ELR (cell line): ENCODE measurements around the gene COX4I2.
A peak's percentile ranks its signal among the peaks of the same experiment; 100 is the strongest.
"Not testable (repeated sequence)": the region's sequence is repeated elsewhere in the genome, so short reads cannot be mapped to it uniquely, and the experiment has no call there.

Experiments used
- DNase-seq: peaks from one replicate; pipeline ENCODE4 v3.0.0-alpha.2; 2015; ENCODE audit warnings: low read depth

Gene COX4I2

GRCh38 chr20:31654534-31654933 lies 16.8 kb downstream of the COX4I2 start:
- no peak for DNase-seq

DNA sequence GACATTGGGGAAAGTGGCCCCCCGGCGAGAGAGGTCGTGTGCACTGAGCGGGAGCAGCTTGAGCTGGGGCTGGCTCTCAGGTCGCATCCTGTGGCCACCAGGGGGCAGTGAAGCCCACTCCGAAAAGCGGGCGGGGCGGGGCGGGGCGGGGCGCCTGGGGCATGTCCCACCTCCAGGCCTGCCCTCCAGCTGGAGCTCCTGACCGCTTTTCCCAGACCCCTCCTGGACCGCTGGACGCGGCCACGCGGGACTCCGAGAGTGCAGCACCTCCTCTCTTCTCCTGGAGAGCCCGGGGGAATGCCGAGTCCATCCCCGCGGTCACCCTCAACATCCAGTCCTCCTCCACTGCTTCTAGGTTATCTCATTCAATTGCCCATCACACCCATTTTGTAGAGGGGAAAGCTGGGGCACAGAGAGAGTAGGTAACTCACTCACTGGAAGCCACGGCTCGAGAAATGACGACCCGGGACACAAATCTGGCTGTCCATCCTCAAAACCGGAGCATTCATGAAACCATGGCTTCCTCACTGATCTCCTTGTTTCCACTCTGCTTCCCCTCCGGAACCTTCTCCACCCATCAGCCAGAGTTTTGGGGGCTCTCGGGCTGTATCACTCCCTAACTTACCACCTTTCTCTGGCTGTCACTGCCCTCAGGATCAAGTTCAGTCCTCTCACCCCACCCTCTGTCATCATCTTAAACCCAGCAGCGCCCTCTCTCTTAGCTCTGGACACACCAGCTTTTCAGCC lies 24.1 kb downstream of the COX4I2 start:
- DNase-seq = peak; percentile 88

DNA sequence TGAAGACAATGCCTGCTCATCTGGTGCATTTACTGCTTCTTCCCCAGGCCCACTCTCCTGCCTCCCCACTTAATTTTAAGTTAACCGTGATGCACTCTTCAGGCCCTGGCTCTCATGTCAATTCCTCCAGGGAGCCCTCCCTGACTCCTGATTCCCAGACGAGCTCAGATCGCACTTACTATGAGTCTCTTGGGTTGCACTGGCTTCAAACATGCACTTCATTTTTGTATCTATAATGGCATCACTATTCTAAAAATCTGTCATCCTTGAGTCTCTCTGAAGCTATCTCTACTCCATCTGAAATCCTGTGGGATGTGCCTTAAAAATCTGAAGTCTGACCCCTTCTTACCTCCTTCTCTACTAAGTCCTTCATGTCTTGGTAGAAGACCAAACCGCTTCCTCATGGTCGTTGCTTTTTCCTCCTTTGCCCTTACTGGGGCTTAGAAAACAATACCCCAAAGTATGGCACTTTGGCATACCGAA lies 24.7 kb downstream of the COX4I2 start:
- no peak for DNase-seq

DNA sequence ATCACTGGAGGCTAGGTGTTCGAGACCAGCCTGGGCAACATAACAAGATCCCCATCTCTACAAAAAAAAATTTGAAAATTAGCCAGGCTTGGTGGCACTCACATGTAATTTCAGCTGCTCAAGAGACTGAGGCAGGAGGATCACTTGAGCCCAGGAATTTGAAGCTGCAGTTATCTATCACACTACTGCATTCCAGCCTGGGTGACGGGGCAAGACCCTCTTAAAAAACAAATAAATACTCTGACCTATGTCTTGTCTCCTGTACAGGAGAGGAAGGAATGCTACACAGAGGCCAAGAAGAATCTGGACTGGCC lies 25.8 kb downstream of the COX4I2 start:
- no peak for DNase-seq

DNA sequence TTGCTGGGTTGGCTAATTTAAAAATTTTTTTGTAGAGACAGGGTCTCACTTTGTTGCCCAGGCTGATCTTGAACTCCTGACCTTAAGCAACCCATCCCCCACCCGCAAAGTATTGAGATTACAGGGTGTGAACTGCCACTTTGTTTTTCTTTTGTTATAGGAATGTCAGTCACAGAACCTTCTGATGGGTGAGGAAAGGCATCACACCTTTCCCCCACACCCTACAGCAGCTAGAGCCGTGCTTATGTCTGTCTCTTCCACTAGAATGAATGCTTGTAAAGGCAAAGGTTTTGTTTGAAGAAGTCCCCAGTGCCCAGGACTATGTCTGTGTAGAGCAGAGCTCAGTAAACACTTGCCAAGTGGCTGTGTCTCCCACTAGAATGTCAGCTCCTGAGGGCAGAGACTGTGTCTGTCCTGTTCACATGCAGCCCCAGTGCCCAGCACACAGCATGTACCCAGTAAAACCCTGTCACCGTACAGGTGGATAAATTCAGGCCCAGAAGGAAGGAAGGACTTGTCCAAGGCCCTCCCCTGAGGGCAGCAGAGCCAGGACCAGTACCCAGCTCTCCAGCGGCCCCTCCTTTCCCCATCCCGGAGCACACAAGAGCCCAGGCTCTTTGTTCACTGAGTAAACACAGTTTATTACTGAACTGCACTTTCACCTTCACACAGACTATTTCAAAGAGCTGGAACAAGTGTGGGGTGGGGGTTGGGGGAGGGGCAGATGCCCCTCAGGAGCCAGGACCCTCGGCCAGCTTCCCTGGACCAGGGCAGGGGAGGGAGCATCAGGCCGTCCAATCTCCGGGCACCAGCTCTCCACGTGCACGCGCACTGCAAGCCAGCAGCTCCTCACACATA lies 26.4 kb downstream of the COX4I2 start:
- DNase-seq = no peak

DNA sequence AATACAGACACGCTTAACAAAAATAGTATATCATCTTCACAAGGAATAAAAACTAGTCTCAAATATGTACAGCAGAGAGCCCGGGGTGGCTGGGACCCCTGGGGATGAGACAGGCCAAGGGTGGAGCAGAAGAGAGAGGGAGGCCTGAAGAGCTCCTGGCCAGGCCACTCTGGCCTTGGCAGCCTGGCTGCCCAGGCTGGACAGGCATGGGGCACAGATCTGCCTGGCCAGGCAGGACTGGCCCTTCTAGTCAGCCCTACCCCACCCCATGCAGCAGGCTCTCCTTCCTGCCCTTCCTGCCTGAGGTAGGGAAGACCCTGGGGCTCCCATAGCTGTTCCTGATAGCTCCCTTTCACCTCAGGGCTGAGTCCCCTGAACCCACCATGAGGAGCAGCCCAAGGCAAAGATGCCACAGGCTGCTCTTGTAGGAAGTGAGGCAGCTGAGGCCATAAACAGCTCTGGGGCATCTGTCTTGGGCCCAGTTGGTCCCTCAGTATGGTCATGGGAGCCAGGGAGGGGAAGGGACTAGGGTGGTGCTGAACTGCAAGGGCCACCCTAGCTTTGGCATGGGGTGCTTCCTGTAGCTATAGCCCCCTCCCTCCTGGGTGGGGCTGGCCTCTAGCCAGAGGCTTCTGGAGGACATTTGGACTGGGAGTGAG lies 27.1 kb downstream of the COX4I2 start:
- DNase-seq = no peak

DNA sequence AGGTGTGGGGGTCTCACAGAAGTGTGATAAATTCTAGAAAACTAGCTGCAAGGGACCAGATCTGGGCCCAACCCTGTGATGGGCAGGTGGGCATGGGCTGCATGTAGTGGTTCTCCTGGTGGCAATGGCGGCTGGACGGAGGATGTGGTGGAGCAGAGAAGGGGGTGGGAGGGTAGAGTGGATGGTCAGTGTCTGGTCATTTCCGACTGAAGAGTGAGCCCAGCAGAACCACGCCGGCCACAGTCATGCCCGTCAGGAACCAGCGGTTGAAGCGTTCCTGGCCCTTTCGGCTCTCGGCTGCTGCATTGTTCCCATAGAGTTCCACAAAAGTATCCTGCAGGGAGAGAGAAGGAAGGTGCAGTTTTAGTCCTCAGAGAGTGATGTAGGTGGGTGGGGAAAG lies 28.0 kb downstream of the COX4I2 start:
- no peak for DNase-seq

DNA sequence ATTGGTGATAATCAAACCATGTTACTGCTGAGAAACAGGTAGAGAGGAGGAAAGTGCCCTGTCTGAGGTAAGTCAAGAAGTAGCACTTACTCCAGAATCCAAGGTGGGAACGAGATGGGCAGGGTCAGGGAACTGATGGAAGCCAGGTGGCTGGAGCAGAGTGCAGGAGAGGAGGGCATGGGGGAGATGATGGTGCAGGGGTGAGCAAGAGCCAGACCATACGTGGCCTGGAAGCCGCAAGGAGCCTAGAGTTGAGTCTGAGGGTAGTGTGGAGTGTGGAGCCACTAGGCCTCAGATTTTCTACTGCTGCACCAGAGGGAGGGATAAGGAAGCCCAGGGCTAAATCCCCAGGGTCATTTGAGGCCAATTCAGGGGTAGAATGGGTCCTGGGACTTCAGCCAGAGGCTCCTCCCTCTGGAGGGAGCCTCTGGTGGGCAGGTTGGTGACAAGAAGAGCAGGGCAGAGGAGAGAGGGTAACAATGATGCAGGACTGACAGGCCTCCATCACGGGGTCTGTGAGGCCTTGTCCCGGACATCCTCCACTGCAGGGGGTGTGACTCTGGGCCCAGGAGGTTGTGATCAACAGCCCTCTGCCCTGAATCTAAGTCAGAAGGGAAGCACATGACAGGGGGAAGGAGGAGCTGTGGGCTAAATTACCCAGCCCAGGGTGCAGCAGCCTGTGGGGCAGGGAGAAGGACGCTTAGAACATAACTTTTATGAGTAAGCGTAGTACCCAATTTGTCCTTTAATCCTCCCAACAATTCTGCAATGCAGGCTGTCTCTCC lies 28.7 kb downstream of the COX4I2 start:
- DNase-seq = no peak

DNA sequence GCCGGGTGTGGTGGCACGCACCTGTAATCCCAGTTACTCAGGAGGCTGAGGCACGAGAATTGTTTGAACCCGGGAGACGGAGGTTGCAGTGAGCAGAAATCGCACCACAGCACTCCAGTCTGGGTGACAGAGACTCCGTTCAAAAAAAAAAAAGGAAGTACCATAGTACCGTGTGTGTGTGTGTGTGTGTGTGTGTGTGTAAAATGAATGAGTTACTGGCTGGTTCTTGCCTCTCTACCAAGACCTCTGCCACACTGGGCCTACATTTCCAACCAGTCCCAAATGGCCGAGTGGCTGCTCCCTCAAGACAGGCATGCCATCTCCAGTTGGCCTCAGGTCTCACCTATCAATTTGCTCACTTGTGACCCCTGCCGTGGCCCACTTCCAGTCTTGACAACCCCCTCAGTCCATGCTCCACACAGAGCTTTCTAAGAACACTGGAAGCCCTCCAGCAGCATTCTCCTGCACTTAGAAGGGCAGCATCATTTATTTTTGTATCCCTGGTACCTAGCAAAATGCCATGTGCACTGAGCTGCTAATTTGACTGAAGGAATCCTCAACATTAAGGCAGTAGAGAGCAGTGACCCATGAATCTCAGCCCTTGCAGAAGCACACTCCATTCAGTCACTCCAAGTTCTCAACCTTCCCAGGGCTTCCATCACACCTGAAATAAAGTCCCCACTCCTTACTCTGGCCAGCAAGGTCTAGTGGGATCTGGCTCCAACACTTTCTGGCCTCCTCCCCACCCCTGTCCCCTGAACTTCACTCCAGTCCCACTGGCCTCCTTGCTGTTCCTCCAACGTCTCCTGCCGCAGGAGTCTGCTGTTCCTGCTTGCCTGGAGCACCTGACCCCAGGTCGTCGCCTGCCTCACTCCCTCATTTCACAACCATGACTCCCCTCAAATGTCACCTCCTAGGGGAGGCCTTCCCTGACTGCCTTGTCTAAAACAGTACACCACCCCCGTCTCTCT lies 29.9 kb downstream of the COX4I2 start:
- DNase-seq = no peak

GRCh38 chr20:31668944-31669343 lies 31.2 kb downstream of the COX4I2 start:
- DNase-seq = not testable (repeated sequence)

GRCh38 chr20:31669876-31670275 lies 32.2 kb downstream of the COX4I2 start:
- no peak for DNase-seq

GRCh38 chr20:31670371-31671228 lies 32.9 kb downstream of the COX4I2 start:
- no peak for DNase-seq

- DNase-seq = no peak
Measured at GRCh38 chr20:31671324-31671723, 33.6 kb downstream of the COX4I2 start.

GRCh38 chr20:31673435-31673834 lies 35.7 kb downstream of the COX4I2 start:
- DNase-seq = no peak

DNA sequence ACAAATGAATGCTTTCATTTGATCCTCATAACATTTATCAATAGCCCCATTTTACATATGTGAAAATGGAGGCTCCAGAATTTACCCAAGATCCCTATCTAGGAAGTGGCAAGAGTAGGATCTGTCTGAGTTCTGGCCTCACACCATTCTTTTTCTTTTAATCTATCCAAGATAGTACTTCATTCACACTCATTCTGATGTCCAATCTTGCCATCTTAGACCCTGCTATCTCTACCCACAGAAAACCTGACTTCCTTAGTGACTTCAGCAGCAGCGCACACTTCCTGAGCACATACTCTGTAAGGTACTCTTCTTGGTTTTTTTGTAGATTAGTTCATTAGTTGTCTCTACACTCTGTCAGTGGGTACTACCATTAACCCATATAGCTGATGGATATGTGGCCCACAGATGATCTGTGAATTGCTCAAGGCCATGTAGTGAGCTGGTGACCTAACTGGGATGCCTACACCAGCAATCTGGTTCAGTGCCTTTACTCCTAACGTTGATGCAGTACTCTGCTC lies 36.3 kb downstream of the COX4I2 start:
- DNase-seq = no peak

- DNase-seq = peak; percentile 95
Measured at GRCh38 chr20:31674895-31675827, 37.4 kb downstream of the COX4I2 start.

DNA sequence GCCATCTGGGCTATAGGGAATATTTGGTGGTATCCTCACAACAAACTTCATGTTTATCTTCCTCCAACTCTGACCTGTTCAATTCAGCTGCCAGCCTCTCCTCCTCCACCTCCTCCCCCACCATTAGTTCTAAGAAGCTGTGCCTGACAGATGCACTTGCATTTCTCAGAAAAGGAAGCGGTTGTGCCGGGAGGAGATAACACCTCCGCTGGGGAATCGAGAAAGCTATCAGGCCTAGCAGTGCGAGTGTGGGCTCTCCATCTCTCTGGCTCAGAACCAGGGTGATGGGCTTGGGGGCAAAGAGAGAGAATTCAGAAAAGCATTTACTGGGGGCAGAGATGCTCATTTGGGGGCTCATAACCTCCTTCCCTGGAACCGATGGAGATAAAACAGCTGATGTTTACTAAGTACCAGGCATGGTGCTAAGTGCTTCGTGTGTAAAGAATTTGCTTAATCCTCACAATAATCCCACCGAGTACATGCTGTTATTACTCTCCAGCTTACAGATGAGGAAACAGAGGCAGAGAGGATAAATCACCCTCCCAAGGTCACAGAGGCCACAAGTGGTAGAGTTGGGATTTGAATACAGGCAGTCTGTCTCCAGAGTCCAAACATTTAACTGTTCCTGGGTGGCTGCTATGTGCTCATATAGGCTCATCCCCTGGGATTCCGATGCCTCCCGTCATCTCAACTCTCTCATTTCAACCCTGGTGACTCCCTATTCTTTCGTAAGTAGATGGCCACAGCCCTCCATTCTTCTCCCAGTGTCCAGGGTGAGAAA lies 38.3 kb downstream of the COX4I2 start:
- peak; percentile 73 for DNase-seq

- DNase-seq = no peak
Measured at GRCh38 chr20:31676609-31676989, 38.9 kb downstream of the COX4I2 start.
